Right atrium auricular region (tissue), 2 donors: ENCODE data around the gene POLQ. TPM values are rescaled to one million over a fixed set of nuclear protein-coding genes. Genes with fewer than 3 reads are reported as not detected.

ENCODE experiments used
- DNase-seq: peaks from one replicate; pipeline ENCODE4 v3.0.0-alpha.2; 2019; ENCODE audit warnings: low spot score
- H3K27ac ChIP-seq, 2 donors: fragments of 200-600 bp; sonication (generic); 1 replicate in 1 of 2; 2 replicates in 1 of 2; pipeline ENCODE4 v1.5.1; 2016 to 2019
- H3K27me3 ChIP-seq, 2 donors: fragments of 200-600 bp; sonication (generic); one replicate each; pipeline versions ENCODE4 v1.5.1 to v1.6.0; 2017 to 2019
- H3K36me3 ChIP-seq: fragments of 200-600 bp; sonication (generic); one replicate; pipeline ENCODE4 v1.5.1; 2016
- H3K4me1 ChIP-seq, 2 donors: fragments of 200-600 bp; sonication (generic); one replicate each; pipeline versions ENCODE4 v1.5.1 to v1.6.0; 2017 to 2019
- H3K4me3 ChIP-seq, 2 donors: fragments of 200-600 bp; sonication (generic); 1 replicate in 1 of 2; 2 replicates in 1 of 2; pipeline ENCODE4 v1.5.1; 2017 to 2019; ENCODE audit warnings: mild to moderate bottlenecking in 1 of 2, moderate library complexity in 1 of 2
- H3K9me3 ChIP-seq, 2 donors: fragments of 200-600 bp; sonication (generic); one replicate each; pipeline ENCODE4 v1.5.1; 2019
- CTCF ChIP-seq, 2 donors: fragments of 200-600 bp; sonication (generic); IDR thresholded peaks; one replicate each; pipeline ENCODE4 v1.5.1; 2019; ENCODE audit warnings: antibody characterized with exemption in 2 of 2
- total RNA-seq, 2 donors: library from RNA; depleted of rRNA; stranded (reverse); fragments of >200 nt; gene quantifications; one replicate each; pipeline ENCODE4 v1.1.0, GENCODE V29; 2016

The POLQ gene
- total RNA-seq, 2 donors from 2014 or later, result 0.28 to 0.41 TPM

- H3K9me3 ChIP-seq, result no peaks in the 10 kb centered on the region
- H3K4me1 ChIP-seq, result no peaks in the 10 kb centered on the region
- H3K27me3 ChIP-seq, result no peaks in the 10 kb centered on the region
- H3K27ac ChIP-seq, result no peak overlapping the region
- H3K4me3 ChIP-seq, result no peak overlapping the region
- no peaks in the 10 kb centered on the region for H3K36me3 ChIP-seq
- TF ChIP-seq CTCF (IDR thresholded peaks at IDR 0.05), result no peak
- no peak for DNase-seq
These were observed 28.7 kb upstream of the POLQ start for GRCh38 chr3:121574449-121574848.

GRCh38 chr3:121567649-121568048 lies 21.9 kb upstream of the POLQ start, which contains the start of gene ARGFX:
Gene ARGFX, plus strand, starts transcription at chr3:121567949. Its CDS starts 2,765 bp downstream, at chr3:121570714.
- H3K4me3 ChIP-seq, result no peak within 1 kb of the TSS
- no peaks in the 10 kb centered on the region for H3K27me3 ChIP-seq
- no peaks in the 10 kb centered on the region for H3K9me3 ChIP-seq
- H3K36me3 ChIP-seq, result no peaks in the 10 kb centered on the region
- DNase-seq, result no peak
- H3K27ac ChIP-seq, result no peak within 1 kb of the TSS
- H3K4me1 ChIP-seq, result no peaks in the 10 kb centered on the region
- no peak for TF ChIP-seq CTCF (IDR thresholded peaks at IDR 0.05)

- Histone ChIP-seq H3K27me3 (no peaks in the 10 kb centered on the region), H3K36me3 (no peaks in the 10 kb centered on the region), H3K4me3 (no peak overlapping the region), H3K27ac (no peak overlapping the region), H3K4me1 (no peaks in the 10 kb centered on the region), H3K9me3 (no peaks in the 10 kb centered on the region)
- no peak for DNase-seq
- TF ChIP-seq CTCF (IDR thresholded peaks at IDR 0.05), result no peak
These were observed 21.0 kb upstream of the POLQ start for GRCh38 chr3:121566773-121567172.

GRCh38 chr3:121562148-121562547 lies 16.4 kb upstream of the POLQ start:
- Histone ChIP-seq H3K4me1 (no peaks in the 10 kb centered on the region), H3K9me3 (no peaks in the 10 kb centered on the region), H3K27me3 (no peaks in the 10 kb centered on the region), H3K36me3 (no peaks in the 10 kb centered on the region), H3K4me3 (no peak overlapping the region), H3K27ac (no peak overlapping the region)
- no peak for DNase-seq
- no peak for TF ChIP-seq CTCF (IDR thresholded peaks at IDR 0.05)

- Histone ChIP-seq H3K36me3 (no peaks in the 10 kb centered on the region), H3K4me3 (no peak overlapping the region), H3K27ac (no peak overlapping the region), H3K9me3 (no peaks in the 10 kb centered on the region), H3K27me3 (no peaks in the 10 kb centered on the region), H3K4me1 (no peaks in the 10 kb centered on the region)
- no peak for DNase-seq
- TF ChIP-seq CTCF (IDR thresholded peaks at IDR 0.05), result no peak
These were observed 11.7 kb upstream of the POLQ start for GRCh38 chr3:121557426-121557934.

- H3K4me1 ChIP-seq, result no peaks in the 10 kb centered on the region
These were observed 7.0 kb upstream of the POLQ start for GRCh38 chr3:121552797-121553196.

More at GRCh38 chr3:121552797-121553196, 7.0 kb upstream of the POLQ start:
- TF ChIP-seq CTCF (IDR thresholded peaks at IDR 0.05), result no peak
- Histone ChIP-seq H3K27ac (no peak overlapping the region), H3K27me3 (no peaks in the 10 kb centered on the region), H3K9me3 (no peaks in the 10 kb centered on the region), H3K4me3 (no peak overlapping the region), H3K36me3 (no peaks in the 10 kb centered on the region)
- DNase-seq, result no peak
